Subcutaneous abdominal adipose tissue (tissue), 5 donors: ENCODE data around the gene LPGAT1.

ENCODE experiments used
- H3K27ac ChIP-seq: one replicate; pipeline ENCODE4 v1.7.0; 2013; ENCODE audit warnings: low read depth, mild to moderate bottlenecking, inconsistent platforms, low read length, moderate library complexity
- H3K27me3 ChIP-seq, 5 donors: one replicate each; pipeline ENCODE4 v1.7.0; 2013; ENCODE audit warnings: low read length in 5 of 5, inconsistent platforms in 1 of 5; ENCODE audit not compliant: control insufficient read depth in 5 of 5, insufficient read depth in 4 of 5
- H3K36me3 ChIP-seq, 5 donors: one replicate each; pipeline ENCODE4 v1.7.0; 2013; ENCODE audit warnings: low read length in 5 of 5; ENCODE audit not compliant: control insufficient read depth in 5 of 5, insufficient read depth in 5 of 5
- H3K4me1 ChIP-seq, 5 donors: one replicate each; pipeline ENCODE4 v1.7.0; 2013; ENCODE audit warnings: low read length in 5 of 5, mild to moderate bottlenecking in 3 of 5, moderate library complexity in 1 of 5; ENCODE audit not compliant: control insufficient read depth in 5 of 5, insufficient read depth in 5 of 5
- H3K4me3 ChIP-seq, 5 donors: one replicate each; pipeline ENCODE4 v1.7.0; 2013; ENCODE audit warnings: low read length in 5 of 5, low read depth in 1 of 5
- H3K9ac ChIP-seq, 5 donors: one replicate each; pipeline ENCODE4 v1.7.0; 2013; ENCODE audit warnings: low read length in 5 of 5, mild to moderate bottlenecking in 4 of 5, moderate library complexity in 3 of 5
- H3K9me3 ChIP-seq, 5 donors: one replicate each; pipeline ENCODE4 v1.7.0; 2013; ENCODE audit warnings: low read length in 5 of 5; ENCODE audit not compliant: control insufficient read depth in 5 of 5
- donor health status: healthy.
- donor health status: healthy.
- donor health status: healthy.
- donor health status: healthy.
- donor health status: healthy.

The LPGAT1 gene

DNA sequence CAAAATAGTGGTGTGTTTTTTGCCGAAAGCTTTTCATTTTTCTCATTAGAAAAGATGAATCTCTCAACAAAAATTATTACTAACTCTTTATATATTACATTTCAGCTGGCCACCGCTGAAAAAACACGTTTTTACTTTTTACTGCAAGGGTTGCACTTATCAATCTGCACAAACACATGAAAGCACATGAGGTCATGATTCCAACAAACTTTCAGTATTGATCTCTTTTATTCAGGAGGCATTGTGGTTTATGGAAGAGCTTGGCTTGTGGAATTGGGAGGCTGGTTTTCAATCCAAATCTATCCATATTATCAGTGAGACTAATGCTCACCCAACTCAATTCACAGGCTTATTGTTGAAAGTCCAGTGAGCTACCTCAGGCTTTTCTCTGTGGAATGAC lies 20.6 kb upstream of the LPGAT1 start:
- Histone ChIP-seq H3K27me3 (no peaks in the 10 kb centered on the region), H3K9ac (no peak overlapping the region), H3K9me3 (no peaks in the 10 kb centered on the region), H3K36me3 (no peaks in the 10 kb centered on the region), H3K4me3 (no peak overlapping the region), H3K4me1 (no peaks in the 10 kb centered on the region), H3K27ac (no peak overlapping the region)

DNA sequence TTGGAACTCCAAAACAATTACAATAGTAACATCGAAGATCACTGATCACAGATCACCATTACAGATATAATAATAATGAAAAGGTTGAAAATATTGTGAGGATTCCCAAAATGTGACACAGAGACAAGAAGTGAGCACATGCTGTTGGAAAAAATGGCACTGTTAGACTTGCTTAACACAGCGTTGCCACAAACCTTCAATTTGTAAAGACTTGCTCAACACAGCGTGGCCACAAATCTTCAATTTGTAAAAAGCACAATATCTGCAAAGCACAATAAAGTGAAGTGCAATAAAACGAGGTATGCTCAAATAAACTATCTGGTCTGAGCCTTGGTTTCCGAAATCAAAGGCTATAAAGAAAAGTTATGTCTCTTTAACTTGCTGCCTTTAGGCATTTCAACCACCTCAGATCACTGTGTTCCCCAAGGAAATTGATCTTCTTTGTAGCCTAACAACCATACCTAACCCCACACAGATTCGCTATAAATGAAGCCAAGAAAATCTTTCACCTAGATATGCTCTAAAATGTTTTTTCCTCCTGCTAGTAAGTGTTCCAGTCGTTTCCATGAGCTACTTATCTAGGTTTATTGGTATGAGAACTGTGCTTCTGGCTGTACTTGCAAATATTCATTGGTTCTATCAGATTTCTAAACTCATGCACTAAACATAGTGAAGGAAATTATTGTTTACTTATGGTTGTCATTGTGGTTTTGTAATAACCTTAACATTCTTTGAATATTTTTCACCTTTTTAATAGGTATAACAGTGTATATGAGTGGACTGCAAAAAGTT lies 13.1 kb upstream of the LPGAT1 start:
- H3K4me1 ChIP-seq, result peaks cover 0 to 7% (median 6%) of the 10 kb centered on the region in 5 donors
- H3K36me3 ChIP-seq, result no peaks in the 10 kb centered on the region
- no peak overlapping the region for H3K9ac ChIP-seq
- no peaks in the 10 kb centered on the region for H3K9me3 ChIP-seq
- no peak overlapping the region for H3K27ac ChIP-seq
- H3K27me3 ChIP-seq, result no peaks in the 10 kb centered on the region
- H3K4me3 ChIP-seq, result no peak overlapping the region

- peak overlapping the region in 2 of 5 donors; percentile 9 to 11 for H3K4me3 ChIP-seq
- peaks cover 0 to 7% (median 6%) of the 10 kb centered on the region in 5 donors for H3K4me1 ChIP-seq
- H3K27ac ChIP-seq, result no peak overlapping the region
- H3K36me3 ChIP-seq, result no peaks in the 10 kb centered on the region
- H3K9me3 ChIP-seq, result no peaks in the 10 kb centered on the region
- no peaks in the 10 kb centered on the region for H3K27me3 ChIP-seq
- H3K9ac ChIP-seq, result no peak overlapping the region
Observed at GRCh38 chr1:211843018-211843417, 12.5 kb upstream of the LPGAT1 start.

DNA sequence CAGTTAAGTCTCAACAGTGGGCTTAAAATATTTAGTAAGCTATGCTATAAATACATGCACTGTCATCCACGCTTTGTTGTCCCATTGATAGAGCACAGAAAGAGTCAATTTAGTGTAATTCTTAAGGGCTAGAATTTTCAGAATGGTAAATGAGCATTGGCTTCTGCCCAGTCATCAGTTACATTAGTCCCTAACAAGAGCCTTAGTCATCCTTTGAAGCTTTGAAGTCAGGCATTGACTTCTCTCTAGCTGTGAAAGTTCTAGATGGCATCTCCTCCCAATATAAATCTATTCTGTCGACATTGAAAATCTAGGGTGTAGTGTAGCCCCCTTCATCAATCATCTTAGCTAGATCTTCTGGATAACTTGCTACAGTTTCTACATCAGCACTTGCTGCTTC lies 12.0 kb upstream of the LPGAT1 start:
- Histone ChIP-seq H3K27me3 (no peaks in the 10 kb centered on the region), H3K9me3 (no peaks in the 10 kb centered on the region), H3K9ac (no peak overlapping the region), H3K27ac (no peak overlapping the region), H3K4me1 (peaks cover 0 to 7% (median 6%) of the 10 kb centered on the region in 5 donors), H3K4me3 (no peak overlapping the region), H3K36me3 (no peaks in the 10 kb centered on the region)

- peaks cover 0 to 9% (median 6%) of the 10 kb centered on the region in 5 donors for H3K4me1 ChIP-seq
- H3K4me3 ChIP-seq, result no peak overlapping the region
- no peak overlapping the region for H3K27ac ChIP-seq
- H3K9me3 ChIP-seq, result no peaks in the 10 kb centered on the region
- no peaks in the 10 kb centered on the region for H3K36me3 ChIP-seq
- H3K9ac ChIP-seq, result no peak overlapping the region
- no peaks in the 10 kb centered on the region for H3K27me3 ChIP-seq
Observed at GRCh38 chr1:211839106-211839505, 8.5 kb upstream of the LPGAT1 start.

GRCh38 chr1:211833174-211833820 lies 2.7 kb upstream of the LPGAT1 start:
- Histone ChIP-seq H3K4me3 (no peak overlapping the region), H3K36me3 (no peaks in the 10 kb centered on the region), H3K9me3 (no peaks in the 10 kb centered on the region), H3K27ac (no peak overlapping the region), H3K27me3 (no peaks in the 10 kb centered on the region), H3K9ac (no peak overlapping the region), H3K4me1 (peaks cover 0 to 27% (median 15%) of the 10 kb centered on the region in 5 donors)

GRCh38 chr1:211832661-211833060 lies 2.1 kb upstream of the LPGAT1 start:
- H3K9ac ChIP-seq, result no peak overlapping the region
- H3K27ac ChIP-seq, result no peak overlapping the region
- H3K4me1 ChIP-seq, result peaks cover 0 to 33% (median 22%) of the 10 kb centered on the region in 5 donors
- H3K4me3 ChIP-seq, result no peak overlapping the region
- H3K36me3 ChIP-seq, result peaks cover 0 to 3% (median 0%) of the 10 kb centered on the region in 5 donors
- no peaks in the 10 kb centered on the region for H3K9me3 ChIP-seq
- no peaks in the 10 kb centered on the region for H3K27me3 ChIP-seq

- Histone ChIP-seq H3K9me3 (no peaks in the 10 kb centered on the region), H3K36me3 (peaks cover 0 to 3% (median 0%) of the 10 kb centered on the region in 5 donors), H3K27me3 (no peaks in the 10 kb centered on the region), H3K4me3 (no peak overlapping the region), H3K27ac (peak overlapping the region; percentile 88), H3K9ac (no peak overlapping the region), H3K4me1 (peaks cover 0 to 40% (median 29%) of the 10 kb centered on the region in 5 donors)
Observed at GRCh38 chr1:211831558-211832323, 1.2 kb upstream of the LPGAT1 start.

- peak overlapping the region; percentile 75 to 90 (median 83) for H3K9ac ChIP-seq
- H3K4me3 ChIP-seq, result peak overlapping the region; percentile 71 to 88 (median 79)
- H3K9me3 ChIP-seq, result no peaks in the 10 kb centered on the region
- H3K4me1 ChIP-seq, result peaks cover 0 to 50% (median 29%) of the 10 kb centered on the region in 5 donors
- H3K27ac ChIP-seq, result peak overlapping the region; percentile 88
- H3K27me3 ChIP-seq, result no peaks in the 10 kb centered on the region
- H3K36me3 ChIP-seq, result peaks cover 0 to 6% (median 0%) of the 10 kb centered on the region in 5 donors
Observed at GRCh38 chr1:211830055-211830327, 572 bp downstream of the LPGAT1 start.
